GM18498 (cell line): Measurements from ENCODE around the gene SRCIN1.

ENCODE experiments used
- ATAC-seq: cut with Tn5 transposase; IDR thresholded peaks from one replicate; pipeline ENCODE4 v1.9.1; 2021; ENCODE audit warnings: mild to moderate bottlenecking, moderate library complexity; ENCODE audit not compliant: unreplicated experiment

The SRCIN1 gene

GRCh38 chr17:38583828-38584349, 21.9 kb downstream of the SRCIN1 start:
- no peak for ATAC-seq

- no peak for ATAC-seq
Observed at GRCh38 chr17:38583176-38583575, 22.6 kb downstream of the SRCIN1 start.

- ATAC-seq = no peak
Observed at GRCh38 chr17:38582069-38582468, 23.7 kb downstream of the SRCIN1 start.

GRCh38 chr17:38579934-38580333, 25.8 kb downstream of the SRCIN1 start:
- no peak for ATAC-seq

- no peak for ATAC-seq
Observed at GRCh38 chr17:38579083-38579480, 26.7 kb downstream of the SRCIN1 start.

- no peak for ATAC-seq
Observed at GRCh38 chr17:38578229-38579082, 27.3 kb downstream of the SRCIN1 start.

- ATAC-seq = no peak
Observed at GRCh38 chr17:38577645-38578173, 28.0 kb downstream of the SRCIN1 start.

GRCh38 chr17:38577244-38577643, 28.5 kb downstream of the SRCIN1 start:
- ATAC-seq = no peak

- ATAC-seq = no peak
Observed at GRCh38 chr17:38575781-38576180, 30.0 kb downstream of the SRCIN1 start.

GRCh38 chr17:38574712-38575111, 31.0 kb downstream of the SRCIN1 start:
- no peak for ATAC-seq

- no peak for ATAC-seq
Observed at GRCh38 chr17:38572669-38573365, 32.9 kb downstream of the SRCIN1 start.

GRCh38 chr17:38571833-38572668, 33.7 kb downstream of the SRCIN1 start:
- ATAC-seq = no peak

- no peak for ATAC-seq
Observed at GRCh38 chr17:38569701-38570512, 35.8 kb downstream of the SRCIN1 start.

- ATAC-seq = no peak
Observed at GRCh38 chr17:38568845-38569510, 36.8 kb downstream of the SRCIN1 start.

- ATAC-seq = no peak
Observed at GRCh38 chr17:38568274-38568673, 37.5 kb downstream of the SRCIN1 start.

- ATAC-seq = no peak
Observed at GRCh38 chr17:38567350-38567749, 38.4 kb downstream of the SRCIN1 start.

GRCh38 chr17:38566666-38567031, 39.1 kb downstream of the SRCIN1 start:
- ATAC-seq = no peak

- no peak for ATAC-seq
Observed at GRCh38 chr17:38565853-38566665, 39.7 kb downstream of the SRCIN1 start.

- no peak for ATAC-seq
Observed at GRCh38 chr17:38564869-38565268, 40.9 kb downstream of the SRCIN1 start.
